Measurements from ENCODE around the gene RBKS. TPM values are rescaled to one million over a fixed set of nuclear protein-coding genes. Genes with fewer than 3 reads are reported as not detected.
A peak's percentile ranks its signal among the peaks of the same experiment; 100 is the strongest.

Gene RBKS
- total RNA-seq, 4 donors from 2014 or later = 26.1 to 35.4 (median 33.1) TPM; not detected in 1

GRCh38 chr2:27800856-27801255 is 89.3 kb downstream of the RBKS start:
- Histone ChIP-seq H3K9me3 (no peaks in the 10 kb centered on the region), H3K36me3 (no peaks in the 10 kb centered on the region), H3K4me1 (no peaks in the 10 kb centered on the region), H3K4me3 (no peak overlapping the region), H3K27ac (no peak overlapping the region), H3K27me3 (no peaks in the 10 kb centered on the region)
- no peak for TF ChIP-seq POLR2A (IDR thresholded peaks at IDR 0.05)
- TF ChIP-seq CTCF (IDR thresholded peaks at IDR 0.05) = no peak
- DNase-seq = no peak

- H3K4me1 ChIP-seq = no peaks in the 10 kb centered on the region
- no peak overlapping the region for H3K4me3 ChIP-seq
- DNase-seq = no peak
- no peak for TF ChIP-seq POLR2A (IDR thresholded peaks at IDR 0.05)
- peak overlapping the region in 2 of 4 donors; percentile 12 to 72 for H3K27ac ChIP-seq
- H3K9me3 ChIP-seq = no peaks in the 10 kb centered on the region
- H3K36me3 ChIP-seq = no peaks in the 10 kb centered on the region
- H3K27me3 ChIP-seq = no peaks in the 10 kb centered on the region
Observed at GRCh38 chr2:27799646-27800010, 90.6 kb downstream of the RBKS start.

GRCh38 chr2:27798948-27799645 is 91.1 kb downstream of the RBKS start:
- H3K27ac ChIP-seq = peak overlapping the region in 2 of 4 donors; percentile 12 to 72
- no peaks in the 10 kb centered on the region for H3K27me3 ChIP-seq
- no peaks in the 10 kb centered on the region for H3K4me1 ChIP-seq
- TF ChIP-seq POLR2A (IDR thresholded peaks at IDR 0.05) = no peak
- TF ChIP-seq CTCF (IDR thresholded peaks at IDR 0.05) = no peak
- no peak overlapping the region for H3K4me3 ChIP-seq
- no peaks in the 10 kb centered on the region for H3K36me3 ChIP-seq
- no peaks in the 10 kb centered on the region for H3K9me3 ChIP-seq
- DNase-seq = no peak

- DNase-seq = no peak
- TF ChIP-seq CTCF (IDR thresholded peaks at IDR 0.05) (no peak), POLR2A (IDR thresholded peaks at IDR 0.05) (no peak)
- H3K9me3 ChIP-seq = no peaks in the 10 kb centered on the region
- no peaks in the 10 kb centered on the region for H3K27me3 ChIP-seq
- no peaks in the 10 kb centered on the region for H3K4me1 ChIP-seq
- peak overlapping the region in 1 of 4 donors; percentile 62 for H3K27ac ChIP-seq
- H3K4me3 ChIP-seq = no peak overlapping the region
- H3K36me3 ChIP-seq = no peaks in the 10 kb centered on the region
Observed at GRCh38 chr2:27798486-27798885, 91.7 kb downstream of the RBKS start.

- no peaks in the 10 kb centered on the region for H3K27me3 ChIP-seq
- no peak for TF ChIP-seq POLR2A (IDR thresholded peaks at IDR 0.05)
- TF ChIP-seq CTCF (IDR thresholded peaks at IDR 0.05) = no peak
- no peak overlapping the region for H3K4me3 ChIP-seq
- H3K4me1 ChIP-seq = no peaks in the 10 kb centered on the region
- H3K27ac ChIP-seq = peak overlapping the region in 1 of 4 donors; percentile 62
- no peak for DNase-seq
- H3K9me3 ChIP-seq = no peaks in the 10 kb centered on the region
- no peaks in the 10 kb centered on the region for H3K36me3 ChIP-seq
Observed at GRCh38 chr2:27797841-27798240, 92.3 kb downstream of the RBKS start.

- Histone ChIP-seq H3K27ac (peak overlapping the region in 1 of 4 donors; percentile 79), H3K36me3 (no peaks in the 10 kb centered on the region), H3K9me3 (no peaks in the 10 kb centered on the region), H3K4me3 (no peak overlapping the region), H3K4me1 (no peaks in the 10 kb centered on the region), H3K27me3 (no peaks in the 10 kb centered on the region)
- TF ChIP-seq CTCF (IDR thresholded peaks at IDR 0.05) = no peak
- TF ChIP-seq POLR2A (IDR thresholded peaks at IDR 0.05) = no peak
- no peak for DNase-seq
Observed at GRCh38 chr2:27796791-27797765, 93.1 kb downstream of the RBKS start.

All from Peyer's patch (tissue), 4 donors.